Measurements from ENCODE around the gene TMED1.

GRCh38 chr19:10782795-10783194 lies 53.2 kb downstream of the TMED1 start:
- TF ChIP-seq CTCF (IDR thresholded peaks at IDR 0.05; ENCODE audit: low read length) (no peak), EZH2 (IDR thresholded peaks at IDR 0.05; ENCODE audit: borderline replicate concordance, low read length) (no peak)

Data from OCI-LY1 (cell line).